SK-N-SH treated with all-trans-retinoic acid at 6 μM for 48 hours (cell line): ENCODE data around the gene FAHD1.

Experiments
- ATAC-seq: fragments of 200-7000 bp; cut with Tn5 transposase; 3 replicates; pipeline ENCODE4 v1.9.1; 2020; ENCODE audit warnings: mild to moderate bottlenecking, moderate library complexity
- ARNTL ChIP-seq: fragments of 450-650 bp; formaldehyde crosslinking; IDR thresholded peaks from 2 replicates; pipeline ENCODE4 v1.5.0; 2020; ENCODE audit warnings: low read depth, mild to moderate bottlenecking, moderate library complexity, borderline replicate concordance
- BACH2 ChIP-seq: fragments of 250-450 bp; sonication (Bioruptor Pico); IDR thresholded peaks from 2 replicates; pipeline ENCODE4 v1.9.0; 2021; ENCODE audit warnings: mild to moderate bottlenecking, borderline replicate concordance
- CSDC2 ChIP-seq: fragments of 250-450 bp; sonication (Bioruptor Pico); IDR thresholded peaks from 2 replicates; pipeline ENCODE4 v1.5.0; 2020; ENCODE audit warnings: mild to moderate bottlenecking, moderate library complexity
- ESRRG ChIP-seq: fragments of 250-450 bp; sonication (Bioruptor Pico); IDR thresholded peaks from 2 replicates; pipeline ENCODE4 v1.6.1; 2021; ENCODE audit warnings: mild to moderate bottlenecking
- GLIS3 ChIP-seq: fragments of 250-450 bp; sonication (Bioruptor Pico); IDR thresholded peaks from 2 replicates; pipeline ENCODE4 v1.5.0; 2020; ENCODE audit warnings: mild to moderate bottlenecking, moderate library complexity
- ISL1 ChIP-seq: fragments of 250-450 bp; sonication (Bioruptor Pico); IDR thresholded peaks from 2 replicates; pipeline ENCODE4 v2.1.2; 2022; ENCODE audit warnings: mild to moderate bottlenecking, moderate library complexity
- OSR1 ChIP-seq: fragments of 250-450 bp; sonication (Bioruptor Pico); IDR thresholded peaks from 2 replicates; pipeline ENCODE4 v1.8.0; 2022; ENCODE audit warnings: moderate library complexity, mild to moderate bottlenecking, inconsistent platforms
- PATZ1 ChIP-seq: fragments of 250-450 bp; sonication (Bioruptor Pico); IDR thresholded peaks from 2 replicates; pipeline ENCODE4 v1.8.0; 2020; ENCODE audit warnings: mild to moderate bottlenecking, moderate library complexity, borderline replicate concordance
- POU6F1 ChIP-seq: fragments of 250-450 bp; sonication (Bioruptor Pico); IDR thresholded peaks from 2 replicates; pipeline ENCODE4 v1.8.0; 2021; ENCODE audit warnings: low read depth, mild to moderate bottlenecking, moderate library complexity, borderline replicate concordance
- PPARA ChIP-seq: fragments of 250-450 bp; sonication (Bioruptor Pico); IDR thresholded peaks from 2 replicates; pipeline ENCODE4 v1.5.0; 2020; ENCODE audit warnings: mild to moderate bottlenecking, borderline replicate concordance
- RARB ChIP-seq: fragments of 250-450 bp; sonication (Bioruptor Pico); IDR thresholded peaks from 2 replicates; pipeline ENCODE4 v1.8.0; 2021; ENCODE audit warnings: mild to moderate bottlenecking, moderate library complexity
- SNAI2 ChIP-seq: fragments of 250-450 bp; sonication (Bioruptor Pico); IDR thresholded peaks from 2 replicates; pipeline ENCODE4 v1.5.0; 2020; ENCODE audit warnings: mild to moderate bottlenecking, moderate library complexity
- TCF4 ChIP-seq: fragments of 250-450 bp; sonication (Bioruptor Pico); IDR thresholded peaks from 2 replicates; pipeline ENCODE4 v1.8.0; 2021; ENCODE audit warnings: mild to moderate bottlenecking, moderate library complexity, borderline replicate concordance
- TOX ChIP-seq: fragments of 250-450 bp; sonication (Bioruptor Pico); IDR thresholded peaks from 2 replicates; pipeline ENCODE4 v1.8.0; 2021; ENCODE audit warnings: mild to moderate bottlenecking, moderate library complexity, borderline replicate concordance
- TSHZ2 ChIP-seq: fragments of 250-450 bp; sonication (Bioruptor Pico); IDR thresholded peaks from 2 replicates; pipeline ENCODE4 v1.5.0; 2020; ENCODE audit warnings: mild to moderate bottlenecking, moderate library complexity
- ZC3H10 ChIP-seq: fragments of 250-450 bp; sonication (Bioruptor Pico); IDR thresholded peaks from 2 replicates; pipeline ENCODE4 v1.5.1; 2021; ENCODE audit warnings: mild to moderate bottlenecking, moderate library complexity
- ZFP3 ChIP-seq: fragments of 250-450 bp; sonication (Bioruptor Pico); IDR thresholded peaks from 2 replicates; pipeline ENCODE4 v1.5.0; 2020; ENCODE audit warnings: mild to moderate bottlenecking, moderate library complexity
- ZFP30 ChIP-seq: fragments of 450-650 bp; formaldehyde crosslinking; IDR thresholded peaks from 2 replicates; pipeline ENCODE4 v1.5.0; 2022; ENCODE audit warnings: mild to moderate bottlenecking, moderate library complexity
- ZNF565 ChIP-seq: fragments of 450-650 bp; formaldehyde crosslinking; conservative IDR thresholded peaks from 2 replicates; pipeline ENCODE4 v1.5.0; 2020; ENCODE audit warnings: low read depth, mild to moderate bottlenecking, moderate library complexity
- ZNF70 ChIP-seq: fragments of 450-650 bp; formaldehyde crosslinking; IDR thresholded peaks from 2 replicates; pipeline ENCODE4 v1.5.0; 2020; ENCODE audit warnings: mild to moderate bottlenecking, moderate library complexity
- ZNF8 ChIP-seq: fragments of 450-650 bp; formaldehyde crosslinking; IDR thresholded peaks from 2 replicates; pipeline ENCODE4 v1.5.0; 2020; ENCODE audit warnings: mild to moderate bottlenecking, moderate library complexity

The FAHD1 gene

GRCh38 chr16:1839554-1839953 is 12.5 kb downstream of the FAHD1 start:
- no peak for TF ChIP-seq OSR1 (CRISPR knock-in tag)
- TF ChIP-seq ZFP30 (CRISPR knock-in tag), result no peak
- no peak for TF ChIP-seq ZNF70 (CRISPR knock-in tag)
- TF ChIP-seq BACH2 (CRISPR knock-in tag), result no peak
- no peak for TF ChIP-seq POU6F1 (CRISPR knock-in tag)
- TF ChIP-seq ARNTL (CRISPR knock-in tag), result no peak
- TF ChIP-seq TCF4 (CRISPR knock-in tag), result no peak
- no peak for TF ChIP-seq ESRRG (CRISPR knock-in tag)
- no peak for TF ChIP-seq RARB (CRISPR knock-in tag)
- TF ChIP-seq ISL1, result no peak
- no peak for TF ChIP-seq SNAI2 (CRISPR knock-in tag)
- no peak for TF ChIP-seq ZNF565 (CRISPR knock-in tag)
- TF ChIP-seq ZNF8 (CRISPR knock-in tag), result no peak
- no peak for TF ChIP-seq CSDC2 (CRISPR knock-in tag)
- no peak for TF ChIP-seq PATZ1 (CRISPR knock-in tag)
- no peak for TF ChIP-seq GLIS3
- TF ChIP-seq TOX (CRISPR knock-in tag), result no peak
- TF ChIP-seq ZC3H10 (CRISPR knock-in tag), result no peak
- no peak for TF ChIP-seq ZFP3

GRCh38 chr16:1845985-1846384 is 19.0 kb downstream of the FAHD1 start:
- no peak for ATAC-seq
- TF ChIP-seq RARB (CRISPR knock-in tag), result no peak
- TF ChIP-seq ARNTL (CRISPR knock-in tag), result no peak
- TF ChIP-seq ZC3H10 (CRISPR knock-in tag), result no peak
- no peak for TF ChIP-seq ZNF70 (CRISPR knock-in tag)
- no peak for TF ChIP-seq GLIS3
- no peak for TF ChIP-seq OSR1 (CRISPR knock-in tag)
- TF ChIP-seq ZNF8 (CRISPR knock-in tag), result no peak
- no peak; the same call in 1 of the 2 replicates for TF ChIP-seq TCF4 (CRISPR knock-in tag)
- no peak for TF ChIP-seq BACH2 (CRISPR knock-in tag)
- TF ChIP-seq SNAI2 (CRISPR knock-in tag), result no peak
- no peak for TF ChIP-seq ZNF565 (CRISPR knock-in tag)
- TF ChIP-seq PPARA (CRISPR knock-in tag), result no peak
- TF ChIP-seq TSHZ2 (CRISPR knock-in tag), result peak; percentile 44; the same call in 1 of the 2 replicates
- TF ChIP-seq POU6F1 (CRISPR knock-in tag), result no peak
- 0 out of 2 replicates have a peak, but pooled peaks have one; percentile 18 for TF ChIP-seq ISL1
- no peak for TF ChIP-seq CSDC2 (CRISPR knock-in tag)
- TF ChIP-seq, all 23 proteins: peak for 2

More at GRCh38 chr16:1839554-1839953, 12.5 kb downstream of the FAHD1 start:
- no peak for ATAC-seq

GRCh38 chr16:1846416-1846815 is 19.4 kb downstream of the FAHD1 start:
- no peak for TF ChIP-seq ZC3H10 (CRISPR knock-in tag)
- TF ChIP-seq ZNF8 (CRISPR knock-in tag), result peak; percentile 84
- no peak for ATAC-seq
